CD4-positive, alpha-beta T cell (primary cell): ENCODE measurements around the gene DDX55. TPM values are rescaled to one million over a fixed set of nuclear protein-coding genes. Genes with fewer than 3 reads are reported as not detected.
"Not testable (repeated sequence)": the region's sequence is repeated elsewhere in the genome, so short reads cannot be mapped to it uniquely, and the experiment has no call there.

Experiments used
- ATAC-seq: fragments of 200-7000 bp; cut with Tn5 transposase; one replicate; pipeline ENCODE4 v1.10.0; 2022; ENCODE audit warnings: mild to moderate bottlenecking; ENCODE audit not compliant: poor library complexity
- CTCF ChIA-PET: fragments of 350-600 bp; sonication (Branson Sonifier 250); formaldehyde crosslinking; loops from one replicate; lab custom pipeline; 2021; ENCODE audit warnings: antibody characterized with exemption, inconsistent platforms; lab: Charles Lee
- POLR2A ChIA-PET: fragments of 350-600 bp; sonication (Branson Sonifier 250); formaldehyde crosslinking; loops from one replicate; lab custom pipeline; 2021; ENCODE audit warnings: antibody characterized with exemption, inconsistent platforms; lab: Charles Lee
- DNase-seq, 14 experiments: peaks; one replicate each; pipeline ENCODE4 v3.0.0-alpha.2; 2013 to 2020; ENCODE audit warnings: mixed read lengths in 2 of 14
- H3K27ac ChIP-seq, 2 donors: one replicate each; pipeline versions ENCODE4 v1.5.1 to v1.7.0; 2013; ENCODE audit warnings: low read length in 2 of 2, low read depth in 1 of 2, mild to moderate bottlenecking in 1 of 2
- H3K27me3 ChIP-seq, 2 experiments: 1 replicate in 1 of 2; 2 replicates in 1 of 2; pipeline versions ENCODE4 v1.6.1 to v1.7.0; 2013; ENCODE audit warnings: low read length in 2 of 2, control low read depth in 1 of 2, mild to moderate bottlenecking in 1 of 2, moderate library complexity in 1 of 2; ENCODE audit not compliant: insufficient read depth in 2 of 2, control insufficient read depth in 1 of 2
- H3K36me3 ChIP-seq: one replicate; pipeline ENCODE4 v1.6.1; 2013; ENCODE audit warnings: low read length, control low read depth; ENCODE audit not compliant: insufficient read depth
- H3K4me1 ChIP-seq: one replicate; pipeline ENCODE4 v1.6.1; 2013; ENCODE audit warnings: low read length, control low read depth; ENCODE audit not compliant: insufficient read depth
- H3K4me3 ChIP-seq: one replicate; pipeline ENCODE4 v1.5.1; 2013; ENCODE audit warnings: mild to moderate bottlenecking, low read length, moderate library complexity
- H3K9me3 ChIP-seq, 2 experiments: 1 replicate in 1 of 2; 2 replicates in 1 of 2; pipeline versions ENCODE4 v1.6.1 to v1.7.0; 2013; ENCODE audit warnings: low read length in 2 of 2, mild to moderate bottlenecking in 2 of 2, control low read depth in 1 of 2, moderate library complexity in 1 of 2; ENCODE audit not compliant: control insufficient read depth in 1 of 2, insufficient read depth in 1 of 2
- H3K27ac Mint-ChIP-seq: one replicate; pipeline ENCODE4 v1.8.0; 2020; ENCODE audit warnings: mixed read lengths
- H3K27me3 Mint-ChIP-seq: one replicate; pipeline ENCODE4 v1.8.0; 2021; ENCODE audit warnings: mixed read lengths
- H3K36me3 Mint-ChIP-seq: one replicate; pipeline ENCODE4 v1.8.0; 2021; ENCODE audit warnings: low read depth, mixed read lengths
- H3K4me1 Mint-ChIP-seq: one replicate; pipeline ENCODE4 v1.8.0; 2021; ENCODE audit warnings: low read depth, mixed read lengths
- H3K4me3 Mint-ChIP-seq: one replicate; pipeline ENCODE4 v1.8.0; 2020; ENCODE audit warnings: mild to moderate bottlenecking, mixed read lengths
- H3K9me3 Mint-ChIP-seq: one replicate; pipeline ENCODE4 v1.8.0; 2020; ENCODE audit warnings: mixed read lengths
- CTCF ChIP-seq: fragments of 200-600 bp; IDR thresholded peaks from one replicate; pipeline ENCODE4 v1.8.0; 2022; ENCODE audit warnings: antibody characterized with exemption, mild to moderate bottlenecking
- intact Hi-C, 2 experiments: fragments of 100-400 bp; cut with DNase I in 1 of 2; cut with micrococcal nuclease in 1 of 2; formaldehyde crosslinking; loops; one replicate each; pipeline versions ENCODE4 v1.15.1 to v1.9.0; 2023 to 2025; cut with DNase I, micrococcal nuclease
- total RNA-seq, 174 experiments: library from RNA in 2 of 174; stranded (reverse) in 2 of 174; gene quantifications; one replicate each; pipeline ENCODE4 v1.2.3 and lab custom pipeline; 2021 to 2026

Gene DDX55
- total RNA-seq, 2 experiments from 2014 or later, result 33.3 to 37.1 TPM

DNA sequence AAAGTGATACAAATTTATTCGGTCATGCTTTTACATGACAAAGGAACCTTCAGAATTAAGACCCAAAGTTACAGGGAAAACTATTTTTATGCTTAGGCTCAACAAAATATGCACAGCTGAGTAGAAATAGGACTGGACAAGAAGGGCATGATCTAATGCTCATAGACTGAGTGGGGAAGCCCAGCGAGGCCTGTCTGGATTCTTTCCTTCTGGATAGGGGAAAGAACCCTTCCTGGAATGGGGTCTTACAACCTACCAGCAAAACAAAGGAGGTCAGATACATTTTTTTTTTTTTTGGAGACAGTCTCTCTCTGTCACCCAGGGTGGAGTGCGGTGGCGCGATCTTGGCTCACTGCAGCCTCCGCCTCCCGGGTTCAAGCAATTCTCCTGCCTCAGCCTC, 2.2 kb upstream of the DDX55 start:
- CTCF ChIA-PET, result no interaction called here
- intact Hi-C loops, result loop anchor here in 1 of 2 experiments (5.0 kb wide), 4 partner anchors 137 to 1072 kb away; partner anchors contain the start of genes KNTC1, OGFOD2, RSRC2 and SBNO1

GRCh38 chr12:123602651-123603195, 824 bp downstream of the DDX55 start:
- Mint-ChIP-seq H3K4me1 (peaks cover 35% of the 10 kb centered on the region), H3K27ac (peak overlapping the region; percentile 76), H3K27me3 (no peaks in the 10 kb centered on the region), H3K36me3 (peaks cover 50% of the 10 kb centered on the region), H3K4me3 (peak overlapping the region; percentile 98), H3K9me3 (no peaks in the 10 kb centered on the region)
- intact Hi-C loops, result loop anchor here (1.0 to 5.0 kb wide), 5 partner anchors 31 to 1075 kb away; partner anchors contain the start of genes EIF2B1 (in 2 of the 2), GTF2H3 (in 2 of the 2), KNTC1 (in 1 of the 2) and OGFOD2 (in 1 of the 2)
- CTCF ChIA-PET, result interaction anchor here (0.5 to 2.0 kb wide), 4 partner anchors 12 to 259 kb away, joined by 5 to 11 read pairs (median 5); partner anchors contain the start of gene SBNO1
- H3K36me3 ChIP-seq, result peaks cover 33% of the 10 kb centered on the region
- peak overlapping the region; percentile 68 to 85 for H3K27ac ChIP-seq
- peak overlapping the region; percentile 98 for H3K4me3 ChIP-seq
- no peak for TF ChIP-seq CTCF
- no peaks in the 10 kb centered on the region for H3K9me3 ChIP-seq
- ATAC-seq (no peak), DNase-seq (peak in 1 of 14 experiments; percentile 19)
- POLR2A ChIA-PET, result interaction anchor here (0.7 to 2.9 kb wide), 15 partner anchors 9 to 1076 kb away, joined by 3 to 20 read pairs (median 4); partner anchors contain the start of genes EIF2B1, GTF2H3, KNTC1 and MPHOSPH9
- H3K4me1 ChIP-seq, result peaks cover 27% of the 10 kb centered on the region
- no peaks in the 10 kb centered on the region for H3K27me3 ChIP-seq

More for the DNA sequence above, 2.2 kb upstream of the DDX55 start:
- peaks cover 33% of the 10 kb centered on the region for H3K36me3 ChIP-seq
- H3K4me3 ChIP-seq, result no peak overlapping the region
- POLR2A ChIA-PET, result no interaction called here
- H3K27ac Mint-ChIP-seq, result peak overlapping the region; percentile 70
- peaks cover 27% of the 10 kb centered on the region for H3K4me1 ChIP-seq
- H3K27me3 ChIP-seq, result no peaks in the 10 kb centered on the region
- peaks cover 30% of the 10 kb centered on the region for H3K4me1 Mint-ChIP-seq
- H3K27me3 Mint-ChIP-seq, result no peaks in the 10 kb centered on the region
- H3K36me3 Mint-ChIP-seq, result peaks cover 48% of the 10 kb centered on the region
- TF ChIP-seq CTCF, result no peak
- peak overlapping the region; percentile 74 for H3K4me3 Mint-ChIP-seq
- DNase-seq, result no peak
- H3K9me3 Mint-ChIP-seq, result no peaks in the 10 kb centered on the region
- H3K27ac ChIP-seq, result no peak overlapping the region
- H3K9me3 ChIP-seq, result no peaks in the 10 kb centered on the region
- ATAC-seq, result no peak

DNA sequence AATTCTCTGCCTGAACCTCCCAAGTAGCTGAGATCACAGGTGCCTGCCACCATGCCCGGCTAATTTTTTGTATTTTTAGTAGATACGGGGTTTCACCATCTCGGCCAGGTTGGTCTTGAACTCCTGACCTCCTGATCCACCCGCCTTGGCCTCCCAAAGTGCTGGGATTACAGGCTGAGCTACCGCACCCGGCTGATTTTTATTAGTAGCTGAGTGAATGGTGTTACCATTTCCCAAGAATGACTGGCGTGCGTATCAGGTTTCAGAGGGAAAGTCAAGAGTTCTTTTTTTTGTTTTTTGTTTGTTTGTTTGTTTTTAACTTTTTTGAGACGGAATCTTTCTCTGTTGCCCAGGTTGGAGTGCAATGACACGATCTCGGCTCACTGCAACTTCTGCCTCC, 1.6 kb downstream of the DDX55 start:
- peak overlapping the region; percentile 76 for H3K27ac Mint-ChIP-seq
- Histone ChIP-seq H3K4me1 (peaks cover 27% of the 10 kb centered on the region), H3K36me3 (peaks cover 36% of the 10 kb centered on the region)
- DNase-seq, H3K9me3 ChIP-seq, CTCF ChIA-PET, ATAC-seq, H3K27me3 ChIP-seq, H3K4me3 ChIP-seq, H3K27me3 Mint-ChIP-seq, H3K9me3 Mint-ChIP-seq, H3K27ac ChIP-seq, H3K4me3 Mint-ChIP-seq: not testable (repeated sequence)
- H3K4me1 Mint-ChIP-seq, result peaks cover 35% of the 10 kb centered on the region
- intact Hi-C loops, result loop anchor here in 1 of 2 experiments (5.0 kb wide), 4 partner anchors 141 to 1076 kb away; partner anchors contain the start of genes KNTC1, OGFOD2, RSRC2 and SBNO1
- POLR2A ChIA-PET, result interaction anchor here (2.6 to 2.9 kb wide), 3 partner anchors 30 to 371 kb away, joined by 15 to 20 read pairs (median 16); partner anchors contain the start of genes EIF2B1, GTF2H3, MPHOSPH9 and MTRFR
- H3K36me3 Mint-ChIP-seq, result peaks cover 57% of the 10 kb centered on the region
